ENCODE results near the gene UBE2E1.

UBE2E1 gene

GRCh38 chr3:23796518-23796917 is 9.2 kb upstream of the UBE2E1 start:
- no peak for DNase-seq

DNA sequence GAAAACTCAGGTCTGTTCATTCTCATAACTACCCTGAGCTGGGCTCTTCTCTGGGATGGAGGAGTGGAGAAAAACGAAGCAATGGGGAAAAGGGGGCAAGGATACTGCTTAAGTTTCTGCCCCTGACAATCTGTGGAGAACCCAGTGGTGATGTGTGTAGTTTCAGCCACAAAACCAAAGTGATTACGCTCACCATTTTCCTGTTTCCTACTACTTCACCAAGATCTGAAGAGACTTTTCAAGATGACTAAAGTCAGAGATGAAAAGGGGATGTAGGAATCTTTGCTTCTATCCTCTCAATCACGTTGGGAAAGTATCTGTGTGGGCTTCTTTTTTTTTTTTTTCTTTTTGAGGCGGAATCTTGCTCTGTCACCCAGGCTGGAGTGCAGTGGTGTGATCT is 8.3 kb upstream of the UBE2E1 start:
- DNase-seq: no peak

DNA sequence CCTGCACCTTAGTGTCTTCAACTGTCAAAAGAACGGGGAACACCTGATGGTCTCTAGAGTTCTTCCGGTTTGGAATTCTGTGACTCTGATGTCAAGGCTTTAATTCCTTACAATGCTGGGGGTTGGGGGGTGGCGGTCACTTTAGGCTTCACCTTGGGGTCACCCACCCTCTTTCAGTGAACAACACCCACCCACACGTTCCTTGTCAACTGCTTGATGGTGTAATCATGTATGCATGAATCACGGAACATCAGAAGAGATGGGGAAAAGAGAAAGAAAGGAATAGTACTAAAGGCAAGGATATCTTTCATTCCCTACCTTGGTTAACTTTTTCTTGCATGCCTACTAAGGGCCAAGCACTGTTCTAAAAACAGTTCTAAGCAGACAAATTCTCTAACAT is 7.3 kb upstream of the UBE2E1 start:
- DNase-seq: no peak

- DNase-seq: no peak
Measured at GRCh38 chr3:23798876-23799275, 6.9 kb upstream of the UBE2E1 start.

DNA sequence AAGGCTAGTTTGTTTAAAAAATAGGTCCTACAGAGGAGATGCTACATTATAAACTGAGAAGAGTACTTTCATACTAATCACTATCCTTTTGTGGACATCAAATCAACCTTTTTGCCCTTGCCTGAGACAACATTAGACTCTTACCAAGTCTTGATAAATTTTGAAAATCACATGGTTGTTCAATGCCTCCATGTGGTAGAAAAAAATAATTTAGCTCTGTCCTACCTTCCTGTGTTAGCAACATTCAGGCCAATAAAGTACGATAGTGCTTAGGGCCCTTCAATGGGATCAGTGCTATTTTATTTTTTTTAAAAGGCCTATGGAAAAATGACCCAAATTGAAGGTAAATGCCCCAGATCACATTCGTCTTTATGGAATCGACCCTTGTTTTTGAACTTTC is 5.0 kb upstream of the UBE2E1 start:
- DNase-seq: no peak

- no peak for DNase-seq
Measured at GRCh38 chr3:23804441-23805209, 1.1 kb upstream of the UBE2E1 start.

GRCh38 chr3:23805210-23805632 is 534 bp upstream of the UBE2E1 start:
- DNase-seq: no peak

DNA sequence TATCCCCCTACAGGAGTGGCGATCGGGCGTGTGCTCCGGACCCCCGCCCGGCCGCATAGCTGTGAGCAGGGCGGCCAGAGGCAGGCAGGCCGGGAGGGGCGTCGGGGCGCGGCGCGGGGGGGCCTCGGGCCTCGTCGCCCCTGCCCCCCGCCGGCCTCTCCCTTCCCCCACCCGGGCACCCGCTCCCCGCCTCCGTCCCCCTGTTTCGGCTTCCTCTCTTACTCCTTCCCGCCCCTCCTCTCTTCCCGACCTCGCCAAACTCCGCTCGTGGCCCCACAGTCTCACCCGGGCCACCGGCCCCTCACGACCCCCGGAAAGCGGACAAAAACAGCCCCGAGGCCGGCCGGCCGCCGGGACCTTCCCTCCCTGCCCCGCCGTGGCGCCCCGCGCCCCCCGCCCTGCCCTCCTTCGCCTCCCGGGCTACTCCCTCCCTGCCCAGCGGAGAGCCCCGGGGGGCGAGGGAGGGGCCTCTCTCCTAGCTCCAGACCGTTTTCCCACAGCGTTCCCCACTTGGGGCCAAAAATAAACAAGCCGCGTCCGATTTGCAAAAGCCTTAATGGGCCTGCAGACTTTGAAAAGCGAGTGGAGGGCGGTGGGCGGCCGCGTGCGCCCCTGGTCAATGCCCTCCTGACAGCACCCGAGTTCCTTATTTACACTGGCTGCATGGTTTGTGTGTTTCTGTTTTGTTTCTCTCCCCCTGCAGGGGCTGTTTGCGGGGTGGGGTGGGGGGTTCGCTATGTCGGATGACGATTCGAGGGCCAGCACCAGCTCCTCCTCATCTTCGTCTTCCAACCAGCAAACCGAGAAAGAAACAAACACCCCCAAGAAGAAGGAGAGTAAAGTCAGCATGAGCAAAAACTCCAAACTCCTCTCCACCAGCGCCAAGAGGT is 1.0 kb downstream of the UBE2E1 start:
- DNase-seq: peak; percentile 66

- no peak for DNase-seq
Measured at GRCh38 chr3:23807424-23808015, 1.8 kb downstream of the UBE2E1 start.

- no peak for DNase-seq
Measured at GRCh38 chr3:23808525-23808924, 2.8 kb downstream of the UBE2E1 start.

DNA sequence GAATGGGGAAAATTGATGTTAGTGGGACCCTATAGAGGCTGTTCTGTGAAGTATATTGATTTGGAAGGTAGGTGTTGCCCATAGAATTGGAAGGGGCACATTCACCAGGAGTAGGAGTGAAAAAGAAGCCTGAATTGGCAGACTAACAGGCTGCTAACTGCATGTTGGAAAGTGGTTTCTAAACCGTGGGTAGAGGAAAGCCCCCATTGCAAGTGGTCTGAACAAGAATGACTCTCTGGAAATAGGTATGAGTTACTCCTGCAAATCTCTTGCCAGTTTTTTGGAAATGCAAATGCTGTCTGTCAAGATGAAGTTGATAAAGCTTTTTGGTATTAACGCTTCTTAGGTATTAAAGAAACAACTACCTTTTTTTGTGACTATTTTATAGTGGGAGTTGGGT is 3.5 kb downstream of the UBE2E1 start:
- DNase-seq: no peak

DNA sequence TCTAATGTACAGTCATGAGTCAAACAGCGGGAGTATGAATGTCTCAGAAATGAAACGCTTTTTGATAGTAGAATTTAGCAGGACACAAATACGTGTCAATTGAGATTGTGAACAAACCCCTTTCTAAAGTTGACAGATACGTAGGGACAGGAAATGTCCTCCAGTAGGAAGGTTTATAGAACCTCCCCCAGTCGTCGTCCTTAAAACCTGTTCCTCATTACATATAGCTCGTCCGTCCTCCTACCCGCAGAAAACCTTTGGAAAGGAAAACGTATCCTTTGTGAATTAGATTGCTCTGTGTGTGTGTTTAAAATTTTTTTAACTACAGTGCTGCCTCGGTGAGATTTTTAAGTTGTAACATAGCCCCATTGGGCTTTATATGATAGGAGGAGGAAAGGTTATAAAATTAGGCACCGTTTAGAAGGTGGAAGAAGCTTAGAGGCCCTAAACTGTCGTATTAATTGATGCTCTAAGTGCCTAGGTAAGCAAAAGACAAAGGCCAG is 4.1 kb downstream of the UBE2E1 start:
- no peak for DNase-seq

DNA sequence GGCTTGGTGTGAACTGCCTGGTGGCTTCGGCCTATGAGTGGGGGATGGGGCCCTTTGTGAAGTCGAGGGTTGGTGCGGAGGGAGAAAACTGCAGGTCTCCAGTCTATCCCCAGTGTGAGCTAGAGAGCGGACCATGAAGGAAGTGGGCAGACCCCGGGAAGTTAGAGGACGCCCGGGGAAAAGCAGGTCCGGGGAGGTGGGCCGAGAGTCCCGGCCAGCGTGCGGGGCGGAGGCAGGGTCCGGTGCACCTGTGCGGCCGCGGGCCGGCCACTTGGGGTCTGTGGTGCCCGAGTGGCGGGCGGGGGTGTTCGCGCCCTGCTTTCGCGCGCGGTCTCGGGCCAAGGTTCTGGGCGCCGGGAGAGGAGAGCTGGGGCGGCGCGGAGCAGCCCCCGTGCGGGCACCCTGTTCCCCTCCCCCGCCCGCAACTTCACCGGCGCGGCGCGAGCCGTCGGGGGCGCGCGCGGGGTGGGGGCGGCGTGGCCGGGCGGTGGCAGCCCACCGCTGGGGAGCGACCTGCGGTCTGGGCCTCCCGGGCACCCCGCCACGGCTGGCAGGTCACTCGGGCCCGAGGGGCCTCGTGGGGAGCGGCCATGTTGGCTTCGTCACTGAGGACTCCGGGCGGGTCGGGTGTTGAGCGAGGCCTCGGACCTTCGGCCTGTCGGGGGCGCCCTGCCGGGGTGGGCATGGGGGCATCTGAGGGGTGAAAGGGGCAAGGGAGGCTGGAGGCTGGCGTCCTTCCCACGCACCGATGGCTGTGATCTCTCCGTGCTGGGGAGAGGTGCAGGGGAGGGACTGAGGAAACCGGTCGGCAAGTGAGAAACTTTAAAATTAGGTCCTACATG is 4.8 kb downstream of the UBE2E1 start:
- DNase-seq: peak; percentile 56

GRCh38 chr3:23811185-23811527 is 5.4 kb downstream of the UBE2E1 start:
- DNase-seq: no peak

GRCh38 chr3:23811919-23812318 is 6.2 kb downstream of the UBE2E1 start:
- DNase-seq: no peak

DNA sequence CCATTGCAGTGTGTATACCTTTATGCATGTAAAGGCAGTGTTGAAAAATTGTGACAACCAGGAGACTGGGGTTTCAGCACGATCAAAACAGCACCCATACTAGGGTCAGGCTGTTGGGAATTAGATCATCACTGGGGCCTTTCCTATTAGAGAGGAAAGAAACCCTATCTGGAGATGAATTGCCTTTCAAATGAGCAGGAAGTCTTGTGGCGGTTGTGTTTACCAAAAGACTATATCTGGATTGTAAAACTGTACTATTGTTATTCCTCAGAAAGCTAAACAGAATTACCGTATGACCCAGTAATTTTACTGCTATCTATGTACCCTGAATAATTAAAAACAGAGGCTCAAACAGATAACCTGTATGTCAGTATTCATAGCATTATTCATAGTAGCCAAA is 10.1 kb downstream of the UBE2E1 start:
- DNase-seq: no peak

DNA sequence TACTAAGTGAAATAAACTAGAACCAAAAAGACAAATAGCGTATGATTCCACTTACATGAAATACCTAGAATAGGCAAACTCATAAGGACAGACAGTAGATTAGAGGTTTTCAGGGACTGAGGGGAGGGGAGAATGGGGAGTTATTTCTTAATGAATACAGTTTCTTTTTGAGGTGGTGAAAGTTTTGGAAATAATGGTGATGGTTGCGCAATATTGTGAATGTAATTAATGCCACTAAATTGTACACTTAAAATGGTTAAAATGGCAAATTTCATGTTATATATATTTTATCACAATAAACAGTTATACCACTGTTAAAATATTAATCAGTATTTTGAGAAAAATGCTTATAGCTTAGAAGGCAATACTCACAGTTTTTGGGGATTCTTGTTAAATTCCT is 11.0 kb downstream of the UBE2E1 start:
- no peak for DNase-seq

DNA sequence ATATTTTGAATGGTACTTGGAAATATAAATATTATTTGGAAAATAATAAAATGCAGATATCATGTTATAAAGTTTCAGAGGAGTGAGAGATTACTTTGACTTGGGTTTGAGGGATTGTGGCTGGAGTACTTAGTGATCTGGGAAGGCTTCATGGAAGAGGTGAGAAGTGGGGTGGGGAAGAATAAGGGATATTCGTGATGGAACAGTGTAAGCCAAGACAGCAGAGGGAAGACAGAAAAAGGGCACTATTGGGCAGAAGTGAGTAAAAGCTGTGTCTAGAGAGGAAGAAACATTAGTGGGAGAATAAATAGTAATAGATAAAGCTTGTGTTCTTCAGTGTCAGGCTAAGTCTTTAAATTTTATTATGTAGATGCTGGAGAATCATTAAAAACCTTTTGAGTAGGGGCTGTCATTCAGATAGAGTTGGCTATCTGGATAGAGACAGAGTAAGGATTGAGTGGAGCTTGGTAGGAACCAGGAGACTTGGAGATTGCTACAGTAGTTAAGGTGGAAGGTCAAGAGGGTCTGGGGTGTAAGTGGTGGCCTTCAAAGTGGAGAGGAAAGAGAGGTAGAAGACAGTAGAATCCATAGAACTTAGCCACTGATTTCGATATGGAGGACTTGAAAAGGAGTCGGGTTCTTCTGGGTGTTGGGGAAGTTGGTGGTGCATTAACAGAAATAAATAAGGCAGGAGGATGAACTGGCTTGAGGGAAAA is 11.9 kb downstream of the UBE2E1 start:
- DNase-seq: no peak

DNA sequence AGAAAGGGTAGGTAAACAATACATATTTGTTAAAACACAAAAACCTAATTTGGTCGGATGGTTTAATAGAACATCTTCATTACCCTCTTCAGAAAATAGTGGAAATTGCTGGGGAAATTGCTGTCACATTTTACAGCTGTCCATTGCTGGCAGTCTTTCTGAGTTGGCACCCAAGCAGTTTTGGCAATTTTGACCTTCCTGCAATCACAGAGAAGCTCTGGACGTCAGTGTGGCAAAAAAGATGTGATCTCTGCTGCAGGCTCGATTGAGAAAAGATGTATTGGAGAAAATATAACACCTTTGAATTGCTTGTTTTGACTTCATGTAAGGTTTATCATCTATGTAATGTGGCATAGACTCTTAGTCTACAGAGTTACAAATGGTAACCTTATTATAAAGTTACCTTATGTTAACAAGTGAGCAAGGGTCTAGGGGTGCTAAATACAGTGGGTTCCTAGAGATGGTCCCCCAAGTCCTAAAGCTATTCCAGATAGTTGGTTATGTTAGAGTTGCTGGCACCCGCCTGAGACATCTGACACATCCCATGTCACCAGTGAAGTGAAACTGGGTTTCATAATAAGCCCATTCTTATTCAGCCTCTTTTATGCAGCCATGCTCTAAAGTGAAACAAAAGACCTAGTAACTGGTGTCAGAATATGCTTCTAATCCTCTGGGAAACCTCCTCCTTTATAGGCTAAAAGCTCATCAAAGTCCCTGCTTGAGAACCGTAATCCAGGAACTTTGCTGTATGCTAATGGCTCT is 14.0 kb downstream of the UBE2E1 start:
- DNase-seq: no peak

GRCh38 chr3:23820888-23821287 is 15.1 kb downstream of the UBE2E1 start:
- no peak for DNase-seq

GRCh38 chr3:23821858-23822257 is 16.1 kb downstream of the UBE2E1 start:
- no peak for DNase-seq

Measured in femur (tissue), 1 donor.